Stomach (tissue), 4 donors: Measurements from ENCODE around the gene ZDHHC18.

Experiments
- POLR2A ChIP-seq, 4 donors: fragments of 450-650 bp; IDR thresholded peaks; one replicate each; pipeline ENCODE4 v1.6.1; 2016; ENCODE audit warnings: antibody characterized with exemption in 4 of 4, control low read depth in 2 of 4, mild to moderate bottlenecking in 1 of 4, moderate library complexity in 1 of 4
- TF ChIP-seq, protein P1 (sequence below), 7 experiments: fragments of 450-650 bp in 4 of 7; fragments of 200-600 bp in 3 of 7; sonication (generic) in 3 of 7; IDR thresholded peaks; one replicate each; pipeline ENCODE4 v1.5.1; 2016 to 2019; ENCODE audit warnings: antibody characterized with exemption in 7 of 7, control low read depth in 2 of 7, mild to moderate bottlenecking in 1 of 7

DNA sequence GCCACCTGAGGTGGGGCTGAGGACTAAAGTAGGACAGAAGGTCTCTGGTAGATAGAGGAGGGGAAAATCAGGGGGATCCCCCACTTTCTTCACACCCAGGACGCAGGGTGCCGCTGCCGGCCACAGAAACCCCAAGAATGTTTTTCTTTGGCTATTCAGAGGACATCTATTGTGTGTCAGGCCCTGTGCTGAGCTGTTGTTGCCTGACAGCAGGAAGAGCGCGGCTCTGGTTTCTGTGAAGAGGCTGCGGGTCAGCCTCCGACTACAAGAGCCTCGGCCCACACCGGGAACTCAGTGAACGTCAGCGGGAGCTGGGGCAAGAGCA lies 39.1 kb upstream of the ZDHHC18 start:
- TF ChIP-seq POLR2A (IDR thresholded peaks at IDR 0.05) = no peak
- TF ChIP-seq, protein P1, sequence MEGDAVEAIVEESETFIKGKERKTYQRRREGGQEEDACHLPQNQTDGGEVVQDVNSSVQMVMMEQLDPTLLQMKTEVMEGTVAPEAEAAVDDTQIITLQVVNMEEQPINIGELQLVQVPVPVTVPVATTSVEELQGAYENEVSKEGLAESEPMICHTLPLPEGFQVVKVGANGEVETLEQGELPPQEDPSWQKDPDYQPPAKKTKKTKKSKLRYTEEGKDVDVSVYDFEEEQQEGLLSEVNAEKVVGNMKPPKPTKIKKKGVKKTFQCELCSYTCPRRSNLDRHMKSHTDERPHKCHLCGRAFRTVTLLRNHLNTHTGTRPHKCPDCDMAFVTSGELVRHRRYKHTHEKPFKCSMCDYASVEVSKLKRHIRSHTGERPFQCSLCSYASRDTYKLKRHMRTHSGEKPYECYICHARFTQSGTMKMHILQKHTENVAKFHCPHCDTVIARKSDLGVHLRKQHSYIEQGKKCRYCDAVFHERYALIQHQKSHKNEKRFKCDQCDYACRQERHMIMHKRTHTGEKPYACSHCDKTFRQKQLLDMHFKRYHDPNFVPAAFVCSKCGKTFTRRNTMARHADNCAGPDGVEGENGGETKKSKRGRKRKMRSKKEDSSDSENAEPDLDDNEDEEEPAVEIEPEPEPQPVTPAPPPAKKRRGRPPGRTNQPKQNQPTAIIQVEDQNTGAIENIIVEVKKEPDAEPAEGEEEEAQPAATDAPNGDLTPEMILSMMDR (IDR thresholded peaks at IDR 0.05) = no peak
